ENCODE measurements around the gene PCDH12.

DNA sequence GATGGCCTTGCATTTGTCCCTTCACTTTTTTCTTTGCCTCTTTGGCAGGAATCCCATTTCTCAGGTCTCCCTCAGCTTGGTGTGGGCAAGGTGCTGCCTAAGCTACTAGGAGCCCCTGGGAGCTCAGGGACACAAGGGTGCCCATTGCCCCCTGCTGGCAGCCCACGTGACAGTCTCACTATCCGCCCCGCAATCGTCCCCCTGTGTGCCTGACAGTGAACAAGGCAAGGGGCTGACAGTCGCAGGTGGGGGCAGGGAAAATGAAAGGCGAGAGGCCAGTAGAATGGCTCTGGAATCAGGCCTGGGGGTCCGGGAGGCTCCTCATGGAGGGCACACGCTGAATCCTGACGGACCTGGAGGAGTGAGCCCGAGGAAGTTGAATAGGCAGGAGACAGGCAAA lies 2.0 kb upstream of the PCDH12 start:
- TF ChIP-seq, protein P1, sequence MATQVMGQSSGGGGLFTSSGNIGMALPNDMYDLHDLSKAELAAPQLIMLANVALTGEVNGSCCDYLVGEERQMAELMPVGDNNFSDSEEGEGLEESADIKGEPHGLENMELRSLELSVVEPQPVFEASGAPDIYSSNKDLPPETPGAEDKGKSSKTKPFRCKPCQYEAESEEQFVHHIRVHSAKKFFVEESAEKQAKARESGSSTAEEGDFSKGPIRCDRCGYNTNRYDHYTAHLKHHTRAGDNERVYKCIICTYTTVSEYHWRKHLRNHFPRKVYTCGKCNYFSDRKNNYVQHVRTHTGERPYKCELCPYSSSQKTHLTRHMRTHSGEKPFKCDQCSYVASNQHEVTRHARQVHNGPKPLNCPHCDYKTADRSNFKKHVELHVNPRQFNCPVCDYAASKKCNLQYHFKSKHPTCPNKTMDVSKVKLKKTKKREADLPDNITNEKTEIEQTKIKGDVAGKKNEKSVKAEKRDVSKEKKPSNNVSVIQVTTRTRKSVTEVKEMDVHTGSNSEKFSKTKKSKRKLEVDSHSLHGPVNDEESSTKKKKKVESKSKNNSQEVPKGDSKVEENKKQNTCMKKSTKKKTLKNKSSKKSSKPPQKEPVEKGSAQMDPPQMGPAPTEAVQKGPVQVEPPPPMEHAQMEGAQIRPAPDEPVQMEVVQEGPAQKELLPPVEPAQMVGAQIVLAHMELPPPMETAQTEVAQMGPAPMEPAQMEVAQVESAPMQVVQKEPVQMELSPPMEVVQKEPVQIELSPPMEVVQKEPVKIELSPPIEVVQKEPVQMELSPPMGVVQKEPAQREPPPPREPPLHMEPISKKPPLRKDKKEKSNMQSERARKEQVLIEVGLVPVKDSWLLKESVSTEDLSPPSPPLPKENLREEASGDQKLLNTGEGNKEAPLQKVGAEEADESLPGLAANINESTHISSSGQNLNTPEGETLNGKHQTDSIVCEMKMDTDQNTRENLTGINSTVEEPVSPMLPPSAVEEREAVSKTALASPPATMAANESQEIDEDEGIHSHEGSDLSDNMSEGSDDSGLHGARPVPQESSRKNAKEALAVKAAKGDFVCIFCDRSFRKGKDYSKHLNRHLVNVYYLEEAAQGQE (IDR thresholded peaks at IDR 0.05; ENCODE audit: insufficient read depth in 1 of 2, low read depth in 2 of 2, low read length in 1 of 2): no peak
- TF ChIP-seq, protein P2, sequence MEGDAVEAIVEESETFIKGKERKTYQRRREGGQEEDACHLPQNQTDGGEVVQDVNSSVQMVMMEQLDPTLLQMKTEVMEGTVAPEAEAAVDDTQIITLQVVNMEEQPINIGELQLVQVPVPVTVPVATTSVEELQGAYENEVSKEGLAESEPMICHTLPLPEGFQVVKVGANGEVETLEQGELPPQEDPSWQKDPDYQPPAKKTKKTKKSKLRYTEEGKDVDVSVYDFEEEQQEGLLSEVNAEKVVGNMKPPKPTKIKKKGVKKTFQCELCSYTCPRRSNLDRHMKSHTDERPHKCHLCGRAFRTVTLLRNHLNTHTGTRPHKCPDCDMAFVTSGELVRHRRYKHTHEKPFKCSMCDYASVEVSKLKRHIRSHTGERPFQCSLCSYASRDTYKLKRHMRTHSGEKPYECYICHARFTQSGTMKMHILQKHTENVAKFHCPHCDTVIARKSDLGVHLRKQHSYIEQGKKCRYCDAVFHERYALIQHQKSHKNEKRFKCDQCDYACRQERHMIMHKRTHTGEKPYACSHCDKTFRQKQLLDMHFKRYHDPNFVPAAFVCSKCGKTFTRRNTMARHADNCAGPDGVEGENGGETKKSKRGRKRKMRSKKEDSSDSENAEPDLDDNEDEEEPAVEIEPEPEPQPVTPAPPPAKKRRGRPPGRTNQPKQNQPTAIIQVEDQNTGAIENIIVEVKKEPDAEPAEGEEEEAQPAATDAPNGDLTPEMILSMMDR (IDR thresholded peaks at IDR 0.05): no peak
- TF ChIP-seq TCF7L2 (IDR thresholded peaks at IDR 0.05; ENCODE audit: low read depth, low read length) (no peak), POLR2AphosphoS5 (IDR thresholded peaks at IDR 0.05; ENCODE audit: low read depth, low read length) (no peak), SIN3A (IDR thresholded peaks at IDR 0.05; ENCODE audit: borderline replicate concordance, insufficient read depth, low read depth, low read length) (no peak)

Measured in Panc1 (cell line).